IPS-NIHi11 (cell line): ENCODE measurements around the gene GLT8D1.
"Not testable (repeated sequence)": the region's sequence is repeated elsewhere in the genome, so short reads cannot be mapped to it uniquely, and the experiment has no call there.

Experiments used
- DNase-seq: peaks from one replicate; pipeline ENCODE4 v3.0.0; 2012; ENCODE audit warnings: mixed read lengths, low spot score

Gene GLT8D1

GRCh38 chr3:52679811-52680210 lies 25.8 kb downstream of the GLT8D1 start:
- DNase-seq, result no peak

- DNase-seq, result no peak
These were observed 26.4 kb downstream of the GLT8D1 start for GRCh38 chr3:52679199-52679538.

- DNase-seq, result no peak
These were observed 27.1 kb downstream of the GLT8D1 start for GRCh38 chr3:52678265-52679198.

GRCh38 chr3:52676201-52676600 lies 29.4 kb downstream of the GLT8D1 start:
- DNase-seq, result not testable (repeated sequence)

- no peak for DNase-seq
These were observed 33.9 kb downstream of the GLT8D1 start for GRCh38 chr3:52671676-52672075.

GRCh38 chr3:52670621-52671521 lies 34.7 kb downstream of the GLT8D1 start:
- no peak for DNase-seq

- no peak for DNase-seq
These were observed 42.5 kb downstream of the GLT8D1 start for GRCh38 chr3:52663098-52663497.

GRCh38 chr3:52660046-52660445 lies 45.5 kb downstream of the GLT8D1 start:
- DNase-seq, result no peak

- DNase-seq, result no peak
These were observed 49.7 kb downstream of the GLT8D1 start for GRCh38 chr3:52655895-52656294.

- no peak for DNase-seq
These were observed 54.0 kb downstream of the GLT8D1 start for GRCh38 chr3:52651592-52651991.

GRCh38 chr3:52650439-52650838 lies 55.2 kb downstream of the GLT8D1 start:
- DNase-seq, result no peak

GRCh38 chr3:52649461-52650210 lies 56.0 kb downstream of the GLT8D1 start:
- DNase-seq, result no peak

- no peak for DNase-seq
These were observed 60.0 kb downstream of the GLT8D1 start for GRCh38 chr3:52645549-52645948.
